Astrocyte (in vitro differentiated cells and primary cell): ENCODE data around the gene UPF2.

Experiments used
- CTCF ChIP-seq: IDR thresholded peaks from 2 replicates; pipeline ENCODE4 v1.5.1; 2011; ENCODE audit warnings: low read depth, mild to moderate bottlenecking, inconsistent platforms, low read length, moderate library complexity; ENCODE audit not compliant: insufficient read depth
- EZH2 ChIP-seq: IDR thresholded peaks from 2 replicates; pipeline ENCODE4 v1.6.1; 2012; ENCODE audit warnings: mild to moderate bottlenecking, low read length, inconsistent platforms; ENCODE audit not compliant: insufficient read depth

- TF ChIP-seq CTCF (no peak), EZH2 (no peak)
These were observed 162.2 kb downstream of the UPF2 start for GRCh38 chr10:11880151-11881029.
